Panc1 (cell line): ENCODE results near the gene AFF3. TPM values are rescaled to one million over a fixed set of nuclear protein-coding genes. Genes with fewer than 3 reads are reported as not detected.

Experiments
- ATAC-seq: fragments of 200-7000 bp; cut with Tn5 transposase; 2 replicates; pipeline ENCODE4 v1.9.1; 2020; ENCODE audit warnings: mild to moderate bottlenecking, moderate library complexity
- BruUV-seq: library from RNA; stranded (reverse); fragments of 400-500 nt; replicated peaks from 2 replicates; lab custom pipeline; 2021; lab: Mats Ljungman, UMichigan
- CTCF ChIA-PET: fragments of 300-600 bp; sonication (Branson Sonifier 250); formaldehyde crosslinking; loops from one replicate; lab custom pipeline; 2022; ENCODE audit warnings: antibody characterized with exemption; lab: Charles Lee
- POLR2A ChIA-PET: fragments of 300-600 bp; sonication (Branson Sonifier 250); formaldehyde crosslinking; loops from one replicate; lab custom pipeline; 2022; ENCODE audit warnings: antibody characterized with exemption; lab: Charles Lee
- DNase-seq: peaks from one replicate; pipeline ENCODE4 v3.0.0-alpha.2; 2010; ENCODE audit warnings: low read depth, low spot score
- H3K27ac ChIP-seq: 2 replicates; pipeline ENCODE4 v1.5.1; 2011; ENCODE audit warnings: mild to moderate bottlenecking, low read length, inconsistent platforms
- H3K27me3 ChIP-seq: fragments of 200-500 bp; sonication (Bioruptor generic); 2 replicates; pipeline ENCODE4 v1.6.0; 2014; ENCODE audit warnings: low read length, inconsistent platforms; ENCODE audit not compliant: control insufficient read depth, insufficient read depth
- H3K36me3 ChIP-seq: fragments of 200-500 bp; sonication (Bioruptor generic); 2 replicates; pipeline ENCODE4 v1.5.1; 2014; ENCODE audit warnings: inconsistent platforms, mild to moderate bottlenecking, low read length, moderate library complexity; ENCODE audit not compliant: control insufficient read depth, insufficient read depth
- H3K4me1 ChIP-seq: 2 replicates; pipeline ENCODE4 v1.5.1; 2011; ENCODE audit warnings: inconsistent platforms, mild to moderate bottlenecking, low read length, moderate library complexity; ENCODE audit not compliant: control insufficient read depth, insufficient read depth
- H3K4me3 ChIP-seq, 2 experiments: 2 replicates each; pipeline ENCODE4 v1.5.1; 2011 to 2012; ENCODE audit warnings: low read depth in 2 of 2, low read length in 2 of 2, mild to moderate bottlenecking in 2 of 2, inconsistent platforms in 1 of 2, moderate library complexity in 1 of 2
- H3K9me3 ChIP-seq: fragments of 200-500 bp; sonication (Bioruptor generic); 2 replicates; pipeline ENCODE4 v1.5.1; 2014; ENCODE audit warnings: low read depth, mild to moderate bottlenecking, inconsistent platforms, low read length, moderate library complexity; ENCODE audit not compliant: control insufficient read depth, insufficient read depth
- POLR2AphosphoS5 ChIP-seq: IDR thresholded peaks from 2 replicates; pipeline ENCODE4 v1.6.1; 2012; ENCODE audit warnings: mild to moderate bottlenecking, low read depth, low read length, moderate library complexity
- REST ChIP-seq, 2 experiments: IDR thresholded peaks; 2 replicates each; pipeline ENCODE4 v1.6.1; 2011 to 2012; ENCODE audit warnings: low read depth in 2 of 2, control low read depth in 1 of 2, low read length in 1 of 2, mild to moderate bottlenecking in 1 of 2, moderate library complexity in 1 of 2; ENCODE audit not compliant: insufficient read depth in 1 of 2
- SIN3A ChIP-seq: IDR thresholded peaks from 2 replicates; pipeline ENCODE4 v1.6.1; 2012; ENCODE audit warnings: low read depth, mild to moderate bottlenecking, low read length, moderate library complexity, borderline replicate concordance; ENCODE audit not compliant: insufficient read depth
- TCF7L2 ChIP-seq: IDR thresholded peaks from 2 replicates; pipeline ENCODE4 v1.6.1; 2011; ENCODE audit warnings: mild to moderate bottlenecking, low read depth, low read length, inconsistent platforms
- in situ Hi-C: cut with HindIII; loops from 2 replicates; pipeline ENCODE4 v1.10.0; 2016; ENCODE audit warnings: low sequenced_read_pairs, low pct_unique_long_range_greater_than_20kb
- intact Hi-C: fragments of 100-400 bp; cut with micrococcal nuclease; formaldehyde crosslinking; loops from one replicate; pipeline ENCODE4 v1.10.0; 2022; ENCODE audit not compliant: unreplicated experiment
- total RNA-seq: library from RNA; stranded (reverse); gene quantifications from one replicate; pipeline ENCODE4 v1.2.1, GENCODE V29; 2021; ENCODE audit not compliant: unreplicated experiment
- TF ChIP-seq, protein P1 (sequence below): fragments of 450-650 bp; IDR thresholded peaks from 2 replicates; pipeline ENCODE4 v1.5.1; 2017; ENCODE audit warnings: mild to moderate bottlenecking

AFF3 gene
- total RNA-seq, 1 experiment from 2014 or later = 2.2 TPM

DNA sequence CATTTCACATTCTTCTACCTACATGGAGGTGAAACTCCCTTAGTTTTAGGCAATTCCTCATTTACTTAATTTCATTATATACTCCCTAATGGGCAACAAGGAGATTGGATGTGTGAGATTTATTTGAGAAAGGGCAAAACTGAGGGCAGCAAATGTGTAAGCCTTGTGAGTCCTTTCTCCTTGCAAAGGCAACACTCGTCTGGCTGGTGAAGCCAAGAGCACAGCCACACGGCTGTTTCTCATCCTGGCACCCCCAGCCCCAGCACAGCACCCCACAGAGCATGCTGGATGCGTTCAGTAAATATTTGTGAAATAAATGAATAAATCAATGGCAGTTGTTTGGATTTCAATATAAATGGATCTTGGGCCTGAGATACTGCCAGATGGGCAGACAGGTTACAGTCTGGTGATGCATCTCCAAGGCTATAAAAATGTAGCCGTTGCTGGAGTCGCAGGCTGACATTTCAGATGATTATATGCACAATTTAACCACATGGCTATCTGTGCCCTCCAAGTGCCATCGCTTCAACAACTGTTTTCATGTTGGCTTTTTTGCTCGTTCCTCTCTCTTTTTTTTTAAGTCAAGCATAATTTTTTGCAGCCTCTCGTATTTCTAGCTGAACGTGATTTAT lies 498.5 kb downstream of the AFF3 start:
- Histone ChIP-seq H3K4me1 (no peaks in the 10 kb centered on the region), H3K9me3 (no peaks in the 10 kb centered on the region), H3K4me3 (no peak overlapping the region), H3K36me3 (no peaks in the 10 kb centered on the region), H3K27ac (no peak overlapping the region), H3K27me3 (peaks cover 3% of the 10 kb centered on the region; the same call in 1 of the 2 replicates)
- intact Hi-C loops = no loop called here
- TF ChIP-seq POLR2AphosphoS5 = no peak
- TF ChIP-seq TCF7L2 = no peak
- no peak for TF ChIP-seq REST (IDR thresholded peaks at IDR 0.05; ENCODE audit: insufficient read depth in 1 of 2, low read depth in 2 of 2, low read length in 1 of 2)
- TF ChIP-seq, protein P1, sequence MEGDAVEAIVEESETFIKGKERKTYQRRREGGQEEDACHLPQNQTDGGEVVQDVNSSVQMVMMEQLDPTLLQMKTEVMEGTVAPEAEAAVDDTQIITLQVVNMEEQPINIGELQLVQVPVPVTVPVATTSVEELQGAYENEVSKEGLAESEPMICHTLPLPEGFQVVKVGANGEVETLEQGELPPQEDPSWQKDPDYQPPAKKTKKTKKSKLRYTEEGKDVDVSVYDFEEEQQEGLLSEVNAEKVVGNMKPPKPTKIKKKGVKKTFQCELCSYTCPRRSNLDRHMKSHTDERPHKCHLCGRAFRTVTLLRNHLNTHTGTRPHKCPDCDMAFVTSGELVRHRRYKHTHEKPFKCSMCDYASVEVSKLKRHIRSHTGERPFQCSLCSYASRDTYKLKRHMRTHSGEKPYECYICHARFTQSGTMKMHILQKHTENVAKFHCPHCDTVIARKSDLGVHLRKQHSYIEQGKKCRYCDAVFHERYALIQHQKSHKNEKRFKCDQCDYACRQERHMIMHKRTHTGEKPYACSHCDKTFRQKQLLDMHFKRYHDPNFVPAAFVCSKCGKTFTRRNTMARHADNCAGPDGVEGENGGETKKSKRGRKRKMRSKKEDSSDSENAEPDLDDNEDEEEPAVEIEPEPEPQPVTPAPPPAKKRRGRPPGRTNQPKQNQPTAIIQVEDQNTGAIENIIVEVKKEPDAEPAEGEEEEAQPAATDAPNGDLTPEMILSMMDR = no peak
- no peak for TF ChIP-seq SIN3A
- in situ Hi-C loops = no loop called here
- BruUV-seq = no TSS peak
- no peak for DNase-seq
- CTCF ChIA-PET = no interaction called here
- ATAC-seq = no peak
- POLR2A ChIA-PET = interaction anchor here (0.6 kb wide), 1 partner anchor 37 kb away, joined by 20 read pairs; no protein-coding TSS in a partner anchor

DNA sequence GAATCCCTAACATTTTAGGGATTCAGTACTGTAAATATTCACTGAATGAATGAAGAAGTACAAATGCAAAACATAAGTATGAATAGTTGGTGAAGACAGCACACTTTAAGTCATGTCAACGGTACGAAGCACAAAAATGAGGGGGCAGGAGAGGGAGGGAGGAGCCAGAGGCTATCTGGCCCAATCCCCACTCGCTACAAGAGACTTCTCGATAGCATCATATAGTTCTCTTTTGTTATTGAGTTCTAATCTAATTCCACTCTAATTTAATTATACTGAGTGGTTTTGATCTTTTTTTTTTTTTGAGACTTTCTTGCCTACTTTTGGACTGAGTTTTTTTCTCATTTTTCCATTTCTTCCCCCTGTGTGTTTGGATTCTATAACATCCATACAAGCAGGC lies 500.4 kb downstream of the AFF3 start:
- POLR2A ChIA-PET = no interaction called here
- intact Hi-C loops = no loop called here

More for the DNA sequence above, 500.4 kb downstream of the AFF3 start:
- H3K9me3 ChIP-seq = no peaks in the 10 kb centered on the region
- CTCF ChIA-PET = no interaction called here
- DNase-seq (no peak), ATAC-seq (no peak)
- H3K27ac ChIP-seq = no peak overlapping the region
- H3K4me3 ChIP-seq = no peak overlapping the region
- BruUV-seq = no TSS peak
- no peaks in the 10 kb centered on the region for H3K27me3 ChIP-seq
- in situ Hi-C loops = no loop called here
- TF ChIP-seq TCF7L2 (no peak), SIN3A (no peak), REST (IDR thresholded peaks at IDR 0.05; ENCODE audit: insufficient read depth in 1 of 2, low read depth in 2 of 2, low read length in 1 of 2) (no peak), POLR2AphosphoS5 (no peak)
- TF ChIP-seq, protein P1 = no peak
- no peaks in the 10 kb centered on the region for H3K4me1 ChIP-seq
- no peaks in the 10 kb centered on the region for H3K36me3 ChIP-seq
